ENCODE results near the gene CPA4. TPM values are rescaled to one million over a fixed set of nuclear protein-coding genes. Genes with fewer than 3 reads are reported as not detected.
A peak's percentile ranks its signal among the peaks of the same experiment; 100 is the strongest.

Gene CPA4
- total and polyA plus RNA-seq, 8 donors, result 0.20 to 1.5 (median 0.56) TPM

- peaks cover 0 to 11% of the 10 kb centered on the region in 2 donors for H3K4me1 ChIP-seq
- no peak for TF ChIP-seq CTCF (IDR thresholded peaks at IDR 0.05)
- intact Hi-C loops (cut with DNase I), result no loop called here
- no peaks in the 10 kb centered on the region for H3K9me3 ChIP-seq
- H3K36me3 ChIP-seq, result no peaks in the 10 kb centered on the region
- ATAC-seq (peak; percentile 51), DNase-seq (peak in 2 of 4 donors; percentile 83 to 93)
- H3K27me3 ChIP-seq, result peaks cover 0 to 32% of the 10 kb centered on the region in 2 donors
- no peak overlapping the region for H3K4me3 ChIP-seq
- no peak overlapping the region for H3K27ac ChIP-seq
These were observed 19.7 kb upstream of the CPA4 start for GRCh38 chr7:130273081-130273932.

GRCh38 chr7:130273933-130274255, 19.1 kb upstream of the CPA4 start:
- ATAC-seq (peak; percentile 23), DNase-seq (peak in 2 of 4 donors; percentile 72 to 76)
- no peak for TF ChIP-seq CTCF (IDR thresholded peaks at IDR 0.05)
- H3K27me3 ChIP-seq, result peaks cover 0 to 32% of the 10 kb centered on the region in 2 donors
- H3K4me3 ChIP-seq, result no peak overlapping the region
- H3K27ac ChIP-seq, result no peak overlapping the region
- H3K36me3 ChIP-seq, result no peaks in the 10 kb centered on the region
- intact Hi-C loops (cut with DNase I), result no loop called here
- H3K4me1 ChIP-seq, result peaks cover 0 to 11% of the 10 kb centered on the region in 2 donors
- no peaks in the 10 kb centered on the region for H3K9me3 ChIP-seq

- no peaks in the 10 kb centered on the region for H3K36me3 ChIP-seq
- no peak for ATAC-seq
- no peaks in the 10 kb centered on the region for H3K9me3 ChIP-seq
- H3K4me1 ChIP-seq, result peaks cover 0 to 11% of the 10 kb centered on the region in 2 donors
- TF ChIP-seq CTCF (IDR thresholded peaks at IDR 0.05), result no peak
- no peak overlapping the region for H3K4me3 ChIP-seq
- H3K27ac ChIP-seq, result no peak overlapping the region
- no peak for DNase-seq
- peaks cover 0 to 32% of the 10 kb centered on the region in 2 donors for H3K27me3 ChIP-seq
- intact Hi-C loops (cut with DNase I), result no loop called here
These were observed 18.7 kb upstream of the CPA4 start for GRCh38 chr7:130274296-130274695.

DNA sequence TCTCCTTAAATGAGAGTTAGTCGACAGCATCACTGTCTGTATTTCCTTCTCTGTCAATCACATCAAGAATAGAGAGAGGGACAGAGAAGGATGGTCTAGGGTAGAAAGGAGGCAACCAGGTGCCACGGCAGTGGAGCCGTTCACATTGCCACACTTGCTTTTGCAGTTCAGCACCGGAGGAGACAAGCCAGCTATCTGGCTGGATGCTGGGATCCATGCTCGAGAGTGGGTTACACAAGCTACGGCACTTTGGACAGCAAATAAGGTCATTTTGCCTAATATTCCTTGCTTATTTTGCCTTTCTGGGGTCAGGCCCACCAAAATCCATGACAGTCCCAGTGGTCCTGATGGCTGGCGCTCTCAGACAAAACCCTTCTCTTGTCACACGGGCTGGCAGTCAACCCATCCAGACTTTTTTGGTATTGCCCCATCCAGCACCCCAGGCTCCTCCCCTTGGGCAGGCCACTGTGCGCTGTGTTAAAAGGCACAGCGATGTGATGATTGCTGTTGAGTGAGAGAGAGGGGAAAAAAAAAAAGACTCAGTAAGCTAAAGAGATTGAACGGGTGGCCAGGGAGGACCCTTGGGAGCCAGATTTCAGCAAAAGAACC, 17.9 kb upstream of the CPA4 start:
- DNase-seq, result no peak
- no peak for ATAC-seq
- no peak overlapping the region for H3K27ac ChIP-seq
- H3K27me3 ChIP-seq, result peaks cover 0 to 32% of the 10 kb centered on the region in 2 donors
- no peak for TF ChIP-seq CTCF (IDR thresholded peaks at IDR 0.05)
- H3K9me3 ChIP-seq, result no peaks in the 10 kb centered on the region
- H3K4me1 ChIP-seq, result peaks cover 0 to 11% of the 10 kb centered on the region in 2 donors
- intact Hi-C loops (cut with DNase I), result no loop called here
- no peaks in the 10 kb centered on the region for H3K36me3 ChIP-seq
- no peak overlapping the region for H3K4me3 ChIP-seq

DNA sequence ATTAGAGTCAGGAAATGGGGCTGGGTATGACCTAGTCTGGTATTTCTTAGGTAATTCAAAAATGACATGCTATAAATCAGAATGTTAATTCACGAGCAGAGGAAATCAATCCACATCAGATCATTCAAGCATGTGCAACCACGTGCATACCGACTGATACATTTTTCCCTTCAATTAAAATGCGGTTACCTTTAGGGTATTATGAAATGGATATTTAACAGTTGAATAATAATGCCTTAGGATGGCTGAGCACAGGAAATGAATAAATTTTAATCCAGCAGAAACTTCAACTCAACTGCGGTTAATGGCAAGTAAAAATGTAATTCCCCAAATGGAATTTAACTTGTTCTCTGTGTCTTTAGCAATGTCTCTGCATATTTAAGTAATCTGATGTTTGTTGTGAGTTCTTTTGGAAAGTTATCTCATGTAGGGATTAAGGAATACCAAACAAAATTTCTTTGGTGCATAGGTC, 17.1 kb upstream of the CPA4 start:
- Histone ChIP-seq H3K4me1 (peaks cover 0 to 11% of the 10 kb centered on the region in 2 donors), H3K9me3 (no peaks in the 10 kb centered on the region), H3K36me3 (no peaks in the 10 kb centered on the region), H3K27me3 (peaks cover 0 to 32% of the 10 kb centered on the region in 2 donors), H3K27ac (no peak overlapping the region), H3K4me3 (no peak overlapping the region)
- no peak for TF ChIP-seq CTCF (IDR thresholded peaks at IDR 0.05)
- intact Hi-C loops (cut with DNase I), result no loop called here
- ATAC-seq, result no peak
- no peak for DNase-seq
